ENCODE data around the gene ST6GALNAC3. TPM values are rescaled to one million over a fixed set of nuclear protein-coding genes. Genes with fewer than 3 reads are reported as not detected.
A peak's percentile ranks its signal among the peaks of the same experiment; 100 is the strongest.

Gene ST6GALNAC3
- total RNA-seq, 2 experiments from 2014 or later: 0.50 to 1.2 TPM

GRCh38 chr1:76224752-76225151 is 150.2 kb downstream of the ST6GALNAC3 start:
- Histone ChIP-seq H3K79me2 (ENCODE audit: insufficient read depth, low read depth, low read length) (no peaks in the 10 kb centered on the region), H3K36me3 (ENCODE audit: insufficient read depth, low read length) (no peaks in the 10 kb centered on the region), H2AFZ (ENCODE audit: low read length) (no peak overlapping the region), H4K20me1 (ENCODE audit: insufficient read depth, low read length) (no peaks in the 10 kb centered on the region), H3K4me1 (ENCODE audit: insufficient read depth, low read length, poor library complexity, severe bottlenecking) (peaks cover 39% of the 10 kb centered on the region), H3K9me3 (ENCODE audit: low read length) (no peaks in the 10 kb centered on the region), H3K4me2 (ENCODE audit: low read length) (no peak overlapping the region), H3K9me2 (ENCODE audit: insufficient read depth, low read length) (no peaks in the 10 kb centered on the region), H3K4me3 (ENCODE audit: low read depth, low read length, poor library complexity, severe bottlenecking) (no peak overlapping the region), H3K27ac (ENCODE audit: low read depth, low read length, poor library complexity, severe bottlenecking) (no peak overlapping the region)
- intact Hi-C loops (cut with micrococcal nuclease; ENCODE audit: unreplicated experiment): no loop called here
- no peak for DNase-seq (ENCODE audit: low spot score)
- ChIA-PET CTCF (ENCODE audit: unreplicated experiment) (no interaction called here), POLR2A (interaction anchor here (1.3 kb wide), 2 partner anchors 55 to 62 kb away, joined by 4 to 5 read pairs; no protein-coding TSS in a partner anchor)
- TF ChIP-seq CTCF (conservative IDR thresholded peaks at IDR 0.05; ENCODE audit: low read length) (no peak), EZH2phosphoT487 (IDR thresholded peaks at IDR 0.05; ENCODE audit: borderline replicate concordance, low read depth, low read length) (no peak)
- no TSS peak for BruUV-seq (replicated peaks)

GRCh38 chr1:76225526-76225925 is 151.0 kb downstream of the ST6GALNAC3 start:
- ChIA-PET POLR2A (interaction anchor here (1.3 kb wide), 1 partner anchor 56 kb away, joined by 4 read pairs; no protein-coding TSS in a partner anchor), CTCF (ENCODE audit: unreplicated experiment) (no interaction called here)
- DNase-seq (ENCODE audit: low spot score): no peak
- Histone ChIP-seq H3K36me3 (ENCODE audit: insufficient read depth, low read length) (no peaks in the 10 kb centered on the region), H4K20me1 (ENCODE audit: insufficient read depth, low read length) (no peaks in the 10 kb centered on the region), H3K79me2 (ENCODE audit: insufficient read depth, low read depth, low read length) (no peaks in the 10 kb centered on the region), H3K27ac (ENCODE audit: low read depth, low read length, poor library complexity, severe bottlenecking) (no peak overlapping the region), H3K4me3 (ENCODE audit: low read depth, low read length, poor library complexity, severe bottlenecking) (no peak overlapping the region), H3K9me3 (ENCODE audit: low read length) (no peaks in the 10 kb centered on the region), H2AFZ (ENCODE audit: low read length) (no peak overlapping the region), H3K9me2 (ENCODE audit: insufficient read depth, low read length) (no peaks in the 10 kb centered on the region), H3K4me1 (ENCODE audit: insufficient read depth, low read length, poor library complexity, severe bottlenecking) (peaks cover 32% of the 10 kb centered on the region), H3K4me2 (ENCODE audit: low read length) (no peak overlapping the region)
- intact Hi-C loops (cut with micrococcal nuclease; ENCODE audit: unreplicated experiment): no loop called here
- TF ChIP-seq EZH2phosphoT487 (IDR thresholded peaks at IDR 0.05; ENCODE audit: borderline replicate concordance, low read depth, low read length): no peak
- no peak for TF ChIP-seq CTCF (conservative IDR thresholded peaks at IDR 0.05; ENCODE audit: low read length)
- no TSS peak for BruUV-seq (replicated peaks)

GRCh38 chr1:76227621-76228020 is 153.1 kb downstream of the ST6GALNAC3 start:
- POLR2A ChIA-PET: interaction anchor here (1.1 to 1.5 kb wide), 6 partner anchors 9 to 26 kb away, joined by 3 to 4 read pairs (median 4); no protein-coding TSS in a partner anchor
- H2AFZ ChIP-seq (ENCODE audit: low read length): peak overlapping the region; percentile 64
- CTCF ChIA-PET (ENCODE audit: unreplicated experiment): no interaction called here
- H3K27ac ChIP-seq (ENCODE audit: low read depth, low read length, poor library complexity, severe bottlenecking): no peak overlapping the region
- no TSS peak for BruUV-seq (replicated peaks)
- H4K20me1 ChIP-seq (ENCODE audit: insufficient read depth, low read length): no peaks in the 10 kb centered on the region
- H3K4me1 ChIP-seq (ENCODE audit: insufficient read depth, low read length, poor library complexity, severe bottlenecking): peaks cover 31% of the 10 kb centered on the region
- H3K9me3 ChIP-seq (ENCODE audit: low read length): no peaks in the 10 kb centered on the region
- DNase-seq (ENCODE audit: low spot score): no peak
- TF ChIP-seq CTCF (conservative IDR thresholded peaks at IDR 0.05; ENCODE audit: low read length): no peak
- TF ChIP-seq EZH2phosphoT487 (IDR thresholded peaks at IDR 0.05; ENCODE audit: borderline replicate concordance, low read depth, low read length): no peak
- H3K4me3 ChIP-seq (ENCODE audit: low read depth, low read length, poor library complexity, severe bottlenecking): no peak overlapping the region
- no peaks in the 10 kb centered on the region for H3K79me2 ChIP-seq (ENCODE audit: insufficient read depth, low read depth, low read length)
- H3K36me3 ChIP-seq (ENCODE audit: insufficient read depth, low read length): no peaks in the 10 kb centered on the region
- no peaks in the 10 kb centered on the region for H3K9me2 ChIP-seq (ENCODE audit: insufficient read depth, low read length)
- intact Hi-C loops (cut with micrococcal nuclease; ENCODE audit: unreplicated experiment): no loop called here
- H3K4me2 ChIP-seq (ENCODE audit: low read length): peak overlapping the region; percentile 9; the same call in 1 of the 2 replicates

Measured in OCI-LY7 (cell line).